ENCODE results near the gene CASS4.

CASS4 gene

GRCh38 chr20:56427797-56428196 is 15.7 kb downstream of the CASS4 start:
- DNase-seq (ENCODE audit: low read depth): no peak
- no peak for TF ChIP-seq CTCF (IDR thresholded peaks at IDR 0.05; ENCODE audit: control insufficient read depth, extremely low read depth, insufficient read depth)
- no peak overlapping the region for H3K4me3 ChIP-seq (ENCODE audit: low read depth, low read length)

DNA sequence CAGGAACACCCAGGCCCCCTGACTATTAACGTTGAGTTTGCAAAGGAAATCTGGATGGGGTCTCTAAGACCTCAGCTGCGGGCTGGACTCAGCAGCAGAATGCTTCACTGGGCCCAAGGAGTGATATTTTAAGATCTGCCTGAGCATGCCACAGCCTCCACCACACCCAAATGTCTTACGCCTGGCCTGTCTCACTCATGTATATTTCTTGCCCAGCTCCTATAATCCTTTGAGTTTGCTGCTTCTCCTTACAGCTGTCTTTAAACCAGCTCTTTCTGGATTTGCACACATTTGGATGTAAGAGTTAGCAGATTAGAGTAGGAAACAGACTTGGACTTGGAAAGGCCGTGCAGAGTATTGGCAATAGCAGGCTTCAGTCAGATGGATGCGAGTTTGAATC is 16.4 kb downstream of the CASS4 start:
- TF ChIP-seq CTCF (IDR thresholded peaks at IDR 0.05; ENCODE audit: control insufficient read depth, extremely low read depth, insufficient read depth): no peak

DNA sequence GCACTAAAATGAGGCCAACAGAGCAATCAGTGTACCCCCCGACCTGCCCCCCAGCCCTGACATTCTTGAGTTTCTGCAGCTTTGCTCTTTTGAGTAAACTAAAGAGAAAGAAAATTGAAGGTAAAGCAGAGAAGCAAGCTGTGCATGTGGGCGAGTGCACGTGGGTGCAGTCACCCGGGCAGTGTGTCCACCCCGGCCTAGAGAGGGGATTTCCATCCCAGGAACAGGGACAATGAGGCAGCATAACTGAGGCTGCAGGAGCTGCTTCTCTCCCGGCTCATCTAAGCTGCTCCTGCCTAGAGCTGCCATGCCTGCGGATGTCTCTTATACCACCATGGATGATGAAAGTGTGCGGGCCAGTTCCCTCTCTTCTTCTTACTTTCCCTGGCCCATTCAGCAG is 16.8 kb downstream of the CASS4 start:
- no peak overlapping the region for H3K4me3 ChIP-seq (ENCODE audit: low read depth, low read length)
- no peak for DNase-seq (ENCODE audit: low read depth)

More for the DNA sequence above, 16.4 kb downstream of the CASS4 start:
- DNase-seq (ENCODE audit: low read depth): no peak
- H3K4me3 ChIP-seq (ENCODE audit: low read depth, low read length): no peak overlapping the region

GRCh38 chr20:56429502-56429901 is 17.4 kb downstream of the CASS4 start:
- DNase-seq (ENCODE audit: low read depth): no peak
- TF ChIP-seq CTCF (IDR thresholded peaks at IDR 0.05; ENCODE audit: control insufficient read depth, extremely low read depth, insufficient read depth): no peak
- H3K4me3 ChIP-seq (ENCODE audit: low read depth, low read length): no peak overlapping the region

More for the DNA sequence above, 16.8 kb downstream of the CASS4 start:
- TF ChIP-seq CTCF (IDR thresholded peaks at IDR 0.05; ENCODE audit: control insufficient read depth, extremely low read depth, insufficient read depth): no peak

GRCh38 chr20:56429941-56430340 is 17.9 kb downstream of the CASS4 start:
- DNase-seq (ENCODE audit: low read depth): no peak
- no peak overlapping the region for H3K4me3 ChIP-seq (ENCODE audit: low read depth, low read length)
- TF ChIP-seq CTCF (IDR thresholded peaks at IDR 0.05; ENCODE audit: control insufficient read depth, extremely low read depth, insufficient read depth): no peak

- no peak for TF ChIP-seq CTCF (IDR thresholded peaks at IDR 0.05; ENCODE audit: control insufficient read depth, extremely low read depth, insufficient read depth)
- no peak overlapping the region for H3K4me3 ChIP-seq (ENCODE audit: low read depth, low read length)
- no peak for DNase-seq (ENCODE audit: low read depth)
These were observed 18.4 kb downstream of the CASS4 start for GRCh38 chr20:56430461-56430860.

DNA sequence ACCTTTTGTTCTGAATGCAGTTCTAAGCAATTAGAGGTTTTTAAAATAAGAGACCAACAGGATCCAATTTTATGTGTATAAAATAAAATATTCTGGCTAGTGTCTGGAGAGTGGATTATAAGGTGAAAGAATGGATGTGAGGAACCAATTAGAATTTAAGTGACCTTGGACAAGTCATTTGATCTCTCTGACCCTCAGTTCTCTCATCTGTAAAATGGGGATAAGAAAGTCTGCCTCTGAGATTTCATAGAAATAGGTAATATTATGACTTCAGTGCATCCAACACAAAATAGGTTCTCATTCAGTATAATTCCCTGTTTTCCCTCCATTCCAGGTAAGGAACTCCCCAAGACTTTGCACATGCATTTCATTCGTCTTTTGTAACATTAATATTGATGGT is 18.9 kb downstream of the CASS4 start:
- no peak for DNase-seq (ENCODE audit: low read depth)
- no peak for TF ChIP-seq CTCF (IDR thresholded peaks at IDR 0.05; ENCODE audit: control insufficient read depth, extremely low read depth, insufficient read depth)
- H3K4me3 ChIP-seq (ENCODE audit: low read depth, low read length): no peak overlapping the region
